HL-60 (cell line): ENCODE results near the gene FAM83B.

Experiments
- DNase-seq, 2 experiments: peaks; one replicate each; pipeline ENCODE4 v3.0.0-alpha.2; 2010 to 2020; ENCODE audit warnings: low read depth in 1 of 2, low spot score in 1 of 2
- H3K27ac ChIP-seq: fragments of 250-450 bp; sonication (Bioruptor Pico); replicated peaks from 2 replicates; pipeline ENCODE4 v1.5.1; 2020; ENCODE audit warnings: mild to moderate bottlenecking, moderate library complexity
- H3K27me3 ChIP-seq: fragments of 250-450 bp; sonication (Bioruptor Pico); 2 replicates; pipeline ENCODE4 v1.5.1; 2021; ENCODE audit warnings: mild to moderate bottlenecking, moderate library complexity; ENCODE audit not compliant: insufficient read depth, poor library complexity, severe bottlenecking
- H3K4me3 ChIP-seq: replicated peaks from 2 replicates; pipeline ENCODE4 v1.5.1; 2011; ENCODE audit warnings: mild to moderate bottlenecking, control low read depth, low read length; ENCODE audit not compliant: insufficient read depth
- GABPA ChIP-seq: IDR thresholded peaks from 2 replicates; pipeline ENCODE4 v1.6.1; 2012; ENCODE audit warnings: low read depth
- POLR2AphosphoS5 ChIP-seq: IDR thresholded peaks from 2 replicates; pipeline ENCODE4 v1.6.1; 2012; ENCODE audit warnings: low read depth
- SPI1 ChIP-seq: IDR thresholded peaks from 2 replicates; pipeline ENCODE4 v1.6.1; 2012; ENCODE audit warnings: low read depth, mild to moderate bottlenecking, borderline replicate concordance
- TF ChIP-seq, protein P1 (sequence below): IDR thresholded peaks from 2 replicates; pipeline ENCODE4 v1.6.1; 2012; ENCODE audit warnings: low read depth; ENCODE audit not compliant: insufficient replicate concordance
- TF ChIP-seq, protein P2 (sequence below): IDR thresholded peaks from one replicate; pipeline ENCODE4 v1.5.1; 2011; ENCODE audit warnings: low read length, control low read depth, inconsistent platforms; ENCODE audit not compliant: insufficient read depth

FAM83B gene

DNA sequence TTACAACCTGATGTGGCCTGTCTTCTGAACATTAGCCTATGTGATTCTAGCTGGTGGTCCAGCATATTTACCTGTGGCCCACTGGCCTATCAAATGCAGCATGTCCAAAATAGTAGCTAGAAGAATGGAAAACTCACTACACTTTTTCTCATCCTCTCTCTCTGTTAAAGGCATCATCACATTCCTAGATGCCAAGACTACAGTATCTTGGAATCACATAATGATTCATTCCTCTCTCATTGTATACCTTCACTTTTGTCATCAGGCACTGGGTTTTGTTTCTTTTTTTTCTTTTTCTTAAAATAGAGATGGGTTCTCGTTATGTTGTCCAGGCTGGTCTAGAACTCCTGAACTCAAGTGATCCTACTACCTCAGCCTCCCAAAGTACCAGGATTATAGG, 45.0 kb downstream of the FAM83B start:
- no peak for TF ChIP-seq GABPA
- TF ChIP-seq, protein P1, sequence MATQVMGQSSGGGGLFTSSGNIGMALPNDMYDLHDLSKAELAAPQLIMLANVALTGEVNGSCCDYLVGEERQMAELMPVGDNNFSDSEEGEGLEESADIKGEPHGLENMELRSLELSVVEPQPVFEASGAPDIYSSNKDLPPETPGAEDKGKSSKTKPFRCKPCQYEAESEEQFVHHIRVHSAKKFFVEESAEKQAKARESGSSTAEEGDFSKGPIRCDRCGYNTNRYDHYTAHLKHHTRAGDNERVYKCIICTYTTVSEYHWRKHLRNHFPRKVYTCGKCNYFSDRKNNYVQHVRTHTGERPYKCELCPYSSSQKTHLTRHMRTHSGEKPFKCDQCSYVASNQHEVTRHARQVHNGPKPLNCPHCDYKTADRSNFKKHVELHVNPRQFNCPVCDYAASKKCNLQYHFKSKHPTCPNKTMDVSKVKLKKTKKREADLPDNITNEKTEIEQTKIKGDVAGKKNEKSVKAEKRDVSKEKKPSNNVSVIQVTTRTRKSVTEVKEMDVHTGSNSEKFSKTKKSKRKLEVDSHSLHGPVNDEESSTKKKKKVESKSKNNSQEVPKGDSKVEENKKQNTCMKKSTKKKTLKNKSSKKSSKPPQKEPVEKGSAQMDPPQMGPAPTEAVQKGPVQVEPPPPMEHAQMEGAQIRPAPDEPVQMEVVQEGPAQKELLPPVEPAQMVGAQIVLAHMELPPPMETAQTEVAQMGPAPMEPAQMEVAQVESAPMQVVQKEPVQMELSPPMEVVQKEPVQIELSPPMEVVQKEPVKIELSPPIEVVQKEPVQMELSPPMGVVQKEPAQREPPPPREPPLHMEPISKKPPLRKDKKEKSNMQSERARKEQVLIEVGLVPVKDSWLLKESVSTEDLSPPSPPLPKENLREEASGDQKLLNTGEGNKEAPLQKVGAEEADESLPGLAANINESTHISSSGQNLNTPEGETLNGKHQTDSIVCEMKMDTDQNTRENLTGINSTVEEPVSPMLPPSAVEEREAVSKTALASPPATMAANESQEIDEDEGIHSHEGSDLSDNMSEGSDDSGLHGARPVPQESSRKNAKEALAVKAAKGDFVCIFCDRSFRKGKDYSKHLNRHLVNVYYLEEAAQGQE, result no peak
- no peak for TF ChIP-seq POLR2AphosphoS5
- TF ChIP-seq SPI1, result no peak
- TF ChIP-seq, protein P2, sequence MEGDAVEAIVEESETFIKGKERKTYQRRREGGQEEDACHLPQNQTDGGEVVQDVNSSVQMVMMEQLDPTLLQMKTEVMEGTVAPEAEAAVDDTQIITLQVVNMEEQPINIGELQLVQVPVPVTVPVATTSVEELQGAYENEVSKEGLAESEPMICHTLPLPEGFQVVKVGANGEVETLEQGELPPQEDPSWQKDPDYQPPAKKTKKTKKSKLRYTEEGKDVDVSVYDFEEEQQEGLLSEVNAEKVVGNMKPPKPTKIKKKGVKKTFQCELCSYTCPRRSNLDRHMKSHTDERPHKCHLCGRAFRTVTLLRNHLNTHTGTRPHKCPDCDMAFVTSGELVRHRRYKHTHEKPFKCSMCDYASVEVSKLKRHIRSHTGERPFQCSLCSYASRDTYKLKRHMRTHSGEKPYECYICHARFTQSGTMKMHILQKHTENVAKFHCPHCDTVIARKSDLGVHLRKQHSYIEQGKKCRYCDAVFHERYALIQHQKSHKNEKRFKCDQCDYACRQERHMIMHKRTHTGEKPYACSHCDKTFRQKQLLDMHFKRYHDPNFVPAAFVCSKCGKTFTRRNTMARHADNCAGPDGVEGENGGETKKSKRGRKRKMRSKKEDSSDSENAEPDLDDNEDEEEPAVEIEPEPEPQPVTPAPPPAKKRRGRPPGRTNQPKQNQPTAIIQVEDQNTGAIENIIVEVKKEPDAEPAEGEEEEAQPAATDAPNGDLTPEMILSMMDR, result no peak
- no peaks in the 10 kb centered on the region for H3K27me3 ChIP-seq
- no peak overlapping the region for H3K4me3 ChIP-seq
- no peak for DNase-seq
- no peak overlapping the region for H3K27ac ChIP-seq

DNA sequence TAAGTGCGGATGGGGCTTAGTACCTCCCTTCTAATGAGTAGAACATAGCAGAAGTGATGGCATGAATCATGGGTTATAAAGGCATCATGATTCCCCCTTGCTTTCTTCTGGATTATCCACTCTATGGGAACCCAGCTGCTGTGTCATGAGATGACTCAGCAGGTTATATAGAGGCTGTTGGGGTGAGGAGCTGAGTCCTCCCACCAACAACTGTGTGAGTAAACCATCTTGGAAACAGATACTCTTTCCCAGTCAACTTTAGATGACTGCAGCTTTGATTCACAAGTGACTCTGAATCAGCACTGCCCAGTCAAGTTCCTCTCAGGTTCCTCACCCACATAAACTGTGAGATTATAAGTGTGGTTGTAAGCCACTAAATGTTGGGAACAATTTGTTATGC, 46.3 kb downstream of the FAM83B start:
- no peak for DNase-seq
- TF ChIP-seq, protein P2, result no peak
- TF ChIP-seq, protein P1, result no peak
- TF ChIP-seq POLR2AphosphoS5 (no peak), GABPA (no peak), SPI1 (no peak)
- no peaks in the 10 kb centered on the region for H3K27me3 ChIP-seq
- no peak overlapping the region for H3K27ac ChIP-seq
- H3K4me3 ChIP-seq, result no peak overlapping the region

DNA sequence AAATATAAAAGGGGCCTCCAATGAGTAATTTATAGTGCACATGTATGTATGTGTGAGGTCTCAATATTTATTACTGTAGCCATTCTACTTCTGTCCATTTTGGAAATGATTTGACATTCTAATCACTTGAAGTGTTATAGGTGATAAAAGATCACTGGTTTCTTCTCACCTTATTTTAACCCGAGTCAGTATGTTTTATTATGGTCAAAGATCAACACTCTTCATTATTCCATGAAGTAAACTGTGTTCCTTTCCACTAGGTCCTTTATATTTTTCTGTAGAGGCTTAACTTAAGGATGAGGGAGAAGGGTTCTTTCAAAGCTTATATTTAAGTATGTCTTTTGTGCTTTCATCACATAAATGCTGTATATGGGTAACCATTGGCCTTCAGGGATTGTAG, 47.2 kb downstream of the FAM83B start:
- no peak for TF ChIP-seq POLR2AphosphoS5
- DNase-seq, result no peak
- no peak overlapping the region for H3K27ac ChIP-seq

DNA sequence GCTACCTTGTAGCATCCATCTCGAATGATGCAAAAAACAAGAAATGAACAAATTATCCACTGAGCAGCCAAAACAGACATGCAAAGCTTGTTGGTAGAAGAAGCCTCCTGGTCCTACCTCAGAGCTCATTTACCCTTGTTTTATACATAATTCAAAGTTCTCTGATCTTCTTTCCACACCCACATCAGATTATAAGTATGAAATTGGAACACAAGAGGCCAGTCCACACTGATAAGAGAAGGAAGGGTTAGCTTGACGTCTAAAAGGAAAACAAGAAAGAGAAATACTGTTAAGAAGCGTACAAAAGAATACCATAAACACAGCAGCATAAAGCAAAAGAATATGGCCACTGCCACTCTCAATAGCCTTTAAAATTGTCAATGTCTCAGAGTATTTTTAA, 49.7 kb downstream of the FAM83B start:
- Histone ChIP-seq H3K27ac (no peak overlapping the region), H3K27me3 (no peaks in the 10 kb centered on the region), H3K4me3 (no peak overlapping the region)
- no peak for DNase-seq
- TF ChIP-seq, protein P2, result no peak
- TF ChIP-seq SPI1 (no peak), GABPA (no peak), POLR2AphosphoS5 (no peak)
- TF ChIP-seq, protein P1, result no peak

More for the DNA sequence above, 47.2 kb downstream of the FAM83B start:
- Histone ChIP-seq H3K4me3 (no peak overlapping the region), H3K27me3 (no peaks in the 10 kb centered on the region)
